GM12873 (cell line): ENCODE data around the gene GLRX5.

Source experiments
- CTCF ChIP-seq: IDR thresholded peaks from 2 replicates; pipeline ENCODE4 v1.5.1; 2012; ENCODE audit warnings: low read depth, mild to moderate bottlenecking, moderate library complexity, low read length, control low read depth; ENCODE audit not compliant: insufficient read depth; ENCODE audit errors: missing control alignments

GLRX5 gene

GRCh38 chr14:95559203-95559602 lies 24.4 kb downstream of the GLRX5 start:
- TF ChIP-seq CTCF: no peak

- peak; percentile 98 for TF ChIP-seq CTCF
These were observed 26.2 kb downstream of the GLRX5 start for GRCh38 chr14:95561001-95561412.

GRCh38 chr14:95562892-95563685 lies 28.2 kb downstream of the GLRX5 start:
- TF ChIP-seq CTCF: no peak

- no peak for TF ChIP-seq CTCF
These were observed 29.2 kb downstream of the GLRX5 start for GRCh38 chr14:95564060-95564459.

GRCh38 chr14:95569440-95569839 lies 34.6 kb downstream of the GLRX5 start:
- no peak for TF ChIP-seq CTCF

- TF ChIP-seq CTCF: no peak
These were observed 38.5 kb downstream of the GLRX5 start for GRCh38 chr14:95573313-95573712.

GRCh38 chr14:95575840-95576473 lies 41.1 kb downstream of the GLRX5 start:
- TF ChIP-seq CTCF: no peak
